GM23248 (cell line): Measurements from ENCODE around the gene CREB3. TPM values are rescaled to one million over a fixed set of nuclear protein-coding genes. Genes with fewer than 3 reads are reported as not detected.

Experiments used
- DNase-seq: peaks from one replicate; pipeline ENCODE4 v3.0.0-alpha.2; 2015
- H2AFZ ChIP-seq: fragments of 200-600 bp; sonication (generic); 2 replicates; pipeline ENCODE4 v1.6.1; 2016; ENCODE audit warnings: antibody characterized with exemption
- H3F3A ChIP-seq: fragments of 200-600 bp; sonication (generic); 2 replicates; pipeline ENCODE4 v1.6.1; 2016; ENCODE audit warnings: mild to moderate bottlenecking, antibody characterized with exemption, mixed run types; ENCODE audit not compliant: insufficient read depth
- H3K27ac ChIP-seq: fragments of 200-600 bp; sonication (generic); 2 replicates; pipeline ENCODE4 v1.5.1; 2016; ENCODE audit warnings: mild to moderate bottlenecking
- H3K27me3 ChIP-seq: fragments of 200-600 bp; sonication (generic); replicated peaks from 2 replicates; pipeline ENCODE4 v1.6.1; 2016; ENCODE audit warnings: mild to moderate bottlenecking; ENCODE audit not compliant: insufficient read depth
- H3K36me3 ChIP-seq: fragments of 200-600 bp; sonication (generic); 2 replicates; pipeline ENCODE4 v1.6.1; 2016; ENCODE audit warnings: low read depth, mild to moderate bottlenecking
- H3K4me1 ChIP-seq: fragments of 200-600 bp; sonication (generic); 2 replicates; pipeline ENCODE4 v1.6.1; 2016; ENCODE audit warnings: mild to moderate bottlenecking; ENCODE audit not compliant: insufficient read depth
- H3K4me2 ChIP-seq: fragments of 200-600 bp; sonication (generic); one replicate; pipeline ENCODE4 v1.6.1; 2016; ENCODE audit warnings: mild to moderate bottlenecking; ENCODE audit not compliant: unreplicated experiment
- H3K4me3 ChIP-seq: fragments of 200-600 bp; sonication (generic); 2 replicates; pipeline ENCODE4 v1.5.1; 2016; ENCODE audit warnings: mild to moderate bottlenecking
- H3K79me2 ChIP-seq: fragments of 200-600 bp; sonication (generic); 2 replicates; pipeline ENCODE4 v1.6.1; 2016; ENCODE audit warnings: mild to moderate bottlenecking; ENCODE audit not compliant: insufficient read depth
- H3K9ac ChIP-seq: fragments of 200-600 bp; sonication (generic); 2 replicates; pipeline ENCODE4 v1.6.1; 2016; ENCODE audit warnings: mild to moderate bottlenecking
- H3K9me2 ChIP-seq: fragments of 200-600 bp; sonication (generic); 2 replicates; pipeline ENCODE4 v1.6.1; 2016; ENCODE audit warnings: mixed run types, mild to moderate bottlenecking, moderate library complexity; ENCODE audit not compliant: insufficient read depth
- H3K9me3 ChIP-seq: fragments of 200-600 bp; sonication (generic); one replicate; pipeline ENCODE4 v1.6.1; 2017; ENCODE audit warnings: low read depth
- H4K20me1 ChIP-seq: fragments of 200-600 bp; sonication (generic); 2 replicates; pipeline ENCODE4 v1.6.0; 2016; ENCODE audit not compliant: insufficient read depth
- EZH2 ChIP-seq: fragments of 200-600 bp; sonication (generic); IDR thresholded peaks from 2 replicates; pipeline ENCODE4 v1.6.1; 2018; ENCODE audit warnings: antibody characterized with exemption, mild to moderate bottlenecking; ENCODE audit not compliant: insufficient read depth, poor library complexity, severe bottlenecking
- EZH2phosphoT487 ChIP-seq: fragments of 200-600 bp; sonication (generic); IDR thresholded peaks from 2 replicates; pipeline ENCODE4 v1.6.1; 2018; ENCODE audit warnings: antibody characterized with exemption, moderate library complexity, mild to moderate bottlenecking, low read depth; ENCODE audit not compliant: insufficient read depth
- WGBS, 2 experiments: methylation state at CpG; one replicate each; pipeline ENCODE4 v1.1.6; 2015 to 2017; ENCODE audit warnings: low lambda C conversion rate in 2 of 2, low coverage in 1 of 2; ENCODE audit errors: missing lambda C conversion rate in 2 of 2; 5-methylcytosine and 5-hydroxymethylcytosine counted together
- in situ Hi-C: fragments of 300-500 bp; cut with MboI; formaldehyde crosslinking; loops from 2 replicates; pipeline ENCODE4 v1.15.0; 2020
- polyA plus RNA-seq: library from polyadenylated mRNA; unstranded; fragments of >200 nt; fragmentation: Nextera tagmentation; extraction: Ambion mirVana; gene quantifications from 2 replicates; pipeline ENCODE4 v1.2.1, GENCODE V29; 2016
- total RNA-seq: library from RNA; depleted of rRNA; stranded (reverse); fragments of >200 nt; shearing (Covaris generic); gene quantifications from 2 replicates; pipeline ENCODE4 v1.2.3, GENCODE V29; 2014

CREB3 gene
- total and polyA plus RNA-seq, 2 experiments from 2014 or later, result 101 to 113 TPM

DNA sequence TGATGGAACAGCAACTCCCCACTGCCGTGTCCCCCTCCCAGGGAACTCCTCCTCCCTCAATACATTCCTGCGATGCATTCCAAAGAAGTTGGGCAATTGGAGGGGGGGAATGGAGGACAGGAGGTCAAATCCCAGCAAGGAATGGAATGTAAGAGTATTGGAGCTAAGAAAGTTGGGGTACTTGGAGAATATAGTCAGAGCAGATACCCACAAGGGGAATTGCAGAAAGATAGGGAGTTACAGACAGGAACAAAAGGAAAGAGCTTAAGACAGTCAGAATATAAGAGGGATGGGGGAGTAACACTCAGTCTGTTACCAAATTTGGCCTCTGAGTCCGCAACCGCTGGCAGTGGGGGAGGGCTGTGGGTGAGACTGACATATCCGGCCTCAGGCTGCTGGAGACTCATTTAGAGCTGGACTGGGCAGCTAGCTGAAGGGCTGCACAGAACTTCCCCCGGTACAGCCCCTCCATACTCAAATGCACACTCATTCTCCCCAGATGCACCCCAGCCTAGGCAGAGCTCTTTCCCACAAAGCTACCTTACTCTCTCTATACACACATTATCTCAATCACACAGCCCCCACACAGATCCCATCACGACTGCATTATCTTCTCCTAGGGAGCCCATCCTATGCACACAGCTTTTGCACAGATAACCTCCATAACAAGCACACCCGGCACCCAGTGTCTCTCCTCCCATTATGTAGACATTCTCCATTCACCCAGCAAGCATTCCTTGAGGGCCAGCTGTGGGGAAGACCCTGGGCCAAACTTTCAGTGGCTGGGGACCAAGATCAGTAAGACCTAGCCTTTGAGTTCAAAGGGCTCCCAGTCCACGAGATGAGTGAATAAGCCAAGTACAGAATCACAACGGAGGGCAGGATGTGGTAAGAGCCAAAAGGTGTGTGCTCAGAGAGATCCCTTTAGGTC is 4.2 kb upstream of the CREB3 start:
- Histone ChIP-seq H3K9ac (peak overlapping the region; percentile 95), H3F3A (peaks cover 62% of the 10 kb centered on the region), H3K9me2 (no peaks in the 10 kb centered on the region), H2AFZ (no peak overlapping the region), H3K27me3 (no peaks in the 10 kb centered on the region), H3K79me2 (peaks cover 89% of the 10 kb centered on the region), H4K20me1 (no peaks in the 10 kb centered on the region), H3K4me3 (peak overlapping the region; percentile 96), H3K36me3 (peaks cover 22% of the 10 kb centered on the region), H3K27ac (peak overlapping the region; percentile 89), H3K4me2 (peak overlapping the region; percentile 100), H3K9me3 (no peaks in the 10 kb centered on the region), H3K4me1 (peaks cover 37% of the 10 kb centered on the region)
- TF ChIP-seq EZH2phosphoT487, result no peak
- TF ChIP-seq EZH2, result no peak
- 0 to 1% methylated on average over 10 of the region's 10 CpGs for WGBS, 2 experiments
- DNase-seq, result peak; percentile 93
- in situ Hi-C loops, result no loop called here

DNA sequence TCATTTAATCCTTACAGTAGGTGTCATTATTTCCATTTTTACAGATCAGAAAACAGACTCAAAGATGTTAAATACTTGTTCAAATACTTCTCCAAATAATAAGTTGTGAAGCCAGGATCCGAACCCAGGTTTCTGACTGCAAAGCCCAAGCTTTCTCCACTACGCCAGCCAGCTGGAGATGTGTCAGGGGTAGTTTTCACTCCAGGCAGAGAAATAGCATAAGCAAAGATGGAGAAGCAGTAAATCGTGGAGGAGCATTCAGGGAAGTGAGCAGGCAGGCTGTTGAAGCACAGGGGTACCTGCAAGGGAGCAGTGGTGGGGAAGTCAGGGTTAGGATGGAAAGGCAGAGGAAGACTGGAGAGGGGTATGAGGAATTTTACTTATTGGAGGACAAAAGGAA is 3.4 kb upstream of the CREB3 start:
- H3K9ac ChIP-seq, result peak overlapping the region; percentile 95
- no peaks in the 10 kb centered on the region for H3K9me3 ChIP-seq
- no peaks in the 10 kb centered on the region for H4K20me1 ChIP-seq
- peaks cover 65% of the 10 kb centered on the region for H3F3A ChIP-seq
- 26 to 27% methylated on average over 3 of the region's 3 CpGs for WGBS, 2 experiments
- peak; percentile 39 for DNase-seq
- peak overlapping the region; percentile 96 for H3K4me3 ChIP-seq
- peaks cover 15% of the 10 kb centered on the region for H3K36me3 ChIP-seq
- peaks cover 89% of the 10 kb centered on the region for H3K79me2 ChIP-seq
- peak overlapping the region; percentile 89 for H3K27ac ChIP-seq
- H2AFZ ChIP-seq, result no peak overlapping the region
- TF ChIP-seq EZH2 (no peak), EZH2phosphoT487 (no peak)
- peaks cover 45% of the 10 kb centered on the region for H3K4me1 ChIP-seq
- peak overlapping the region; percentile 100 for H3K4me2 ChIP-seq
- no peaks in the 10 kb centered on the region for H3K9me2 ChIP-seq
- in situ Hi-C loops, result no loop called here
- no peaks in the 10 kb centered on the region for H3K27me3 ChIP-seq

DNA sequence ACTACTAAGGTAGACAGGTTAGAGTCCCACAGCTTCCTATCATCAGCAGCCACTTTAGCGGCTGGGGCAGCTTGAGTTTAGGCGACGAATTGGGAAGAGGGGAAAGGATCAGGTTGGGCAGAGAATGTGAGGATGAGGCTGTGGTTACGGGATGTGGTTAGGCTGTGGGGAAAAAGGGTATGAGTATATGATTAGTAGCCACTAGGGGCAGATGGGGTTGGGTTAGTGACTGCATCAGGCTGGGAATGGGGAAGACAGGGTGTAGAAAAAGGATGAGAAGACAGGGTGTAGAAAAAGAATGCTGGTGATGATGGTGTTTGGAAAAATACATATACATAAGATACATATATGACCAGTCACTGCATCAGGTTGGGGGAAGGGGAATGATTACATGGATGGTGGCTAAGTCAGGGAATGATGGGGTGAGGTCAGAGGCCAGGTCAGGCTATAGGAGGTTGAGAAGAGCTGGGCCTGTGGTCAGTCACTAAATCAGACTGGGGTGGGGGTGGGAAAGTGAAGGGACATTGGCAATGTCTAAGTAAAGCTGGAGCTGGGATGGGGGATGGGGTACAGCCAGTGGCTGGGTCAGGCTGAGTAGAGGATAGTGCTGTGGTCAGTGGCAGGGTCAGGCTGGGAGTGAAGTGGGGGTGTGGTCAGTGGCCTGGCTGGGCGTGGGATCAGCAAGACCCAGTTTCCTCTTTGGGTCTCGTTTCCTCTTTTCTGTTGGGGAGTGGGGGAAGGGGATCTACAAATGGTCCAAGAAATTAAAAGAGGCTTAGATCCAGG is 2.6 kb upstream of the CREB3 start:
- in situ Hi-C loops, result no loop called here
- peaks cover 13% of the 10 kb centered on the region for H3K36me3 ChIP-seq
- peak overlapping the region; percentile 95 for H3K9ac ChIP-seq
- H3K9me2 ChIP-seq, result no peaks in the 10 kb centered on the region
- H2AFZ ChIP-seq, result no peak overlapping the region
- H3K4me2 ChIP-seq, result peak overlapping the region; percentile 100
- peak overlapping the region; percentile 89 for H3K27ac ChIP-seq
- H3K27me3 ChIP-seq, result no peaks in the 10 kb centered on the region
- DNase-seq, result peak; percentile 94
- no peaks in the 10 kb centered on the region for H4K20me1 ChIP-seq
- no peaks in the 10 kb centered on the region for H3K9me3 ChIP-seq
- peaks cover 51% of the 10 kb centered on the region for H3K4me1 ChIP-seq
- TF ChIP-seq EZH2phosphoT487 (no peak), EZH2 (no peak)
- peaks cover 68% of the 10 kb centered on the region for H3F3A ChIP-seq
- WGBS, 2 experiments, result 0 to 1% methylated on average over 6 of the region's 6 CpGs
- peak overlapping the region; percentile 96 for H3K4me3 ChIP-seq
- peaks cover 89% of the 10 kb centered on the region for H3K79me2 ChIP-seq

DNA sequence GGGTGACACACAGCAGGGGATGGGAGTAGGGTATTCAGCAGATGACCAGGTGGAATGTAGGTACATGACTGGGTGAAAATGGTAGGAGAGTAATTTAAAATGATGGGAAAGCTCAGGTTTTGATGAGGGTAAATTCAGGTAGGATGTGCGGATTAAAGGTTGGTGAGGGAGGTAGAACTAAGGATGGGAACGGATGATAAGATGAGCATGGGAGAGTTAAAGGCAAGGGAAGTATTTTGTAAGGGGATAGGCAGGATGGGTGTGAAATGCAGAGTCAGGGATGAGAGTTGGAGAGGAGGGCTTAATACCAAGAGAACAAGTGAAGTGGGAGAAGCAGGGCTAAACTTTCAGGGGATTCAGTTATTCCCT is 2.0 kb upstream of the CREB3 start:
- Histone ChIP-seq H3K4me2 (peak overlapping the region; percentile 100), H3K27ac (peak overlapping the region; percentile 89), H3K9me3 (no peaks in the 10 kb centered on the region), H3K27me3 (no peaks in the 10 kb centered on the region), H3K79me2 (peaks cover 89% of the 10 kb centered on the region), H3K36me3 (peaks cover 15% of the 10 kb centered on the region), H2AFZ (no peak overlapping the region), H3K4me1 (peaks cover 51% of the 10 kb centered on the region), H3F3A (peaks cover 72% of the 10 kb centered on the region), H4K20me1 (no peaks in the 10 kb centered on the region), H3K9me2 (no peaks in the 10 kb centered on the region), H3K4me3 (peak overlapping the region; percentile 96), H3K9ac (peak overlapping the region; percentile 95)
- TF ChIP-seq EZH2phosphoT487 (no peak), EZH2 (no peak)
- WGBS, 2 experiments, result 51 to 54% methylated on average over 2 of the region's 2 CpGs
- DNase-seq, result no peak
- in situ Hi-C loops, result no loop called here
